Measurements from ENCODE around the gene PON3. TPM values are rescaled to one million over a fixed set of nuclear protein-coding genes. Genes with fewer than 3 reads are reported as not detected.

Gene PON3
- total and polyA plus RNA-seq, 2 of the 4 experiments (the other 2 are of a cell fraction), result not detected

DNA sequence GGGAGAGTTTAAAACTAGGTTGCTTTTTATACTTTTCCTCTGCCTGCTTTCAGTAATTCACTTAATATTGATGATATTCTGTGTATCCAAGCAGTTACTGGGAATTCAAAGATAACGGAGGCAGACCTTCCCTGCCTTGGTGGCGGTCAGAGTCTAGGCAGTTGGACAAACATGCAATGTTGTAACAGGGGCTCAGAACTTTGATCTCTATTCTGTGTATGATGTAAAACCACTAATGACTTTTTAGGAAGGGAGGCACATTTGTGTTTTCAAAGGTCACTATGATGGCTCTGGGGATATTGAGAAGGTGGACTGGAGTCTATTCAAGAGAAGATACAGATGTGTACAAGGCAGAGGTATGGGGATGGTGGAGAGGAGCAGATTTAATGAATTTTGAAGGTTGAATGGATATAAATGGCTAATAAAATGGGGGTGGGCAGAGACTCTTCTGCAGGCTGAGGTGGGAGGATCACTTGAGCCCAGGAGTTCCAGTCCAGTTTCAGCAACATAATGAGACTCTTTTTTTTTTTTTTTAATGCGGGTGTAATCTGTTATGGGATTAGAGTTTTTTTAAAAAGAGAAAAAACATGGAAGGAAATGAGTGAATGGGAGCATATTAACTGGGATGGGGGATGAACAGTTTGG lies 44.3 kb upstream of the PON3 start:
- H3K9me1 ChIP-seq (ENCODE audit: insufficient read depth, low read length), result peaks cover under 1% of the 10 kb centered on the region; the same call in 1 of the 2 replicates
- no peak overlapping the region for H2BK15ac ChIP-seq (ENCODE audit: low read depth, low read length)
- TF ChIP-seq MAZ (IDR thresholded peaks at IDR 0.05; ENCODE audit: borderline replicate concordance, low read depth, low read length), result no peak
- no peak for TF ChIP-seq CTCF (conservative IDR thresholded peaks at IDR 0.05; ENCODE audit: low read depth, low read length)
- no peak for TF ChIP-seq FOS (IDR thresholded peaks at IDR 0.05; ENCODE audit: low read depth, low read length)
- TF ChIP-seq MAFK (IDR thresholded peaks at IDR 0.05; ENCODE audit: low read depth, low read length), result no peak
- no peak for TF ChIP-seq BHLHE40 (IDR thresholded peaks at IDR 0.05; ENCODE audit: low read depth, low read length)
- no peak for TF ChIP-seq POLR2A (IDR thresholded peaks at IDR 0.05; ENCODE audit: low read depth, low read length)
- TF ChIP-seq MXI1 (IDR thresholded peaks at IDR 0.05; ENCODE audit: borderline replicate concordance, low read depth, low read length), result no peak
- TF ChIP-seq USF2 (IDR thresholded peaks at IDR 0.05; ENCODE audit: low read depth, low read length), result no peak
- no peak for TF ChIP-seq NFE2L2 (IDR thresholded peaks at IDR 0.05; ENCODE audit: low read depth, low read length)
- no peak for TF ChIP-seq RCOR1 (IDR thresholded peaks at IDR 0.05; ENCODE audit: insufficient replicate concordance, low read length)
- no peak for TF ChIP-seq SMC3 (IDR thresholded peaks at IDR 0.05; ENCODE audit: low read depth, low read length)
- no peak for TF ChIP-seq ELK1 (IDR thresholded peaks at IDR 0.05; ENCODE audit: borderline replicate concordance, low read depth, low read length)
- no peak for TF ChIP-seq RAD21 (IDR thresholded peaks at IDR 0.05; ENCODE audit: low read length)
- TF ChIP-seq CHD1 (IDR thresholded peaks at IDR 0.05; ENCODE audit: low read depth, low read length), result no peak
- TF ChIP-seq RFX5 (IDR thresholded peaks at IDR 0.05; ENCODE audit: low read depth, low read length), result no peak
- H2AK9ac ChIP-seq (replicated peaks; ENCODE audit: low read depth, low read length, poor library complexity), result no peak overlapping the region
- no peaks in the 10 kb centered on the region for H3K9me3 ChIP-seq (ENCODE audit: control insufficient read depth, insufficient read depth, low read length)
- H2BK5ac ChIP-seq (ENCODE audit: low read depth, low read length, poor library complexity, severe bottlenecking), result no peak overlapping the region
- H4K5ac ChIP-seq (ENCODE audit: low read depth, low read length), result no peak overlapping the region
- POLR2A ChIA-PET (ENCODE audit: unreplicated experiment), result no interaction called here
- H4K8ac ChIP-seq (ENCODE audit: low read depth in 2 of 2, low read length in 2 of 2), result no peak overlapping the region
- dilution Hi-C loops (cut with HindIII; ENCODE audit: low sequenced_read_pairs, unreplicated experiment), result no loop called here
- no peak overlapping the region for H3K14ac ChIP-seq (replicated peaks; ENCODE audit: low read depth, low read length)
- H3K4ac ChIP-seq (ENCODE audit: low read depth, low read length), result no peak overlapping the region
- in situ Hi-C loops (cut with MboI; ENCODE audit: low sequenced_read_pairs), result no loop called here
- H3K23ac ChIP-seq (ENCODE audit: low read depth, low read length), result no peak overlapping the region
- no peak overlapping the region for H3K18ac ChIP-seq (ENCODE audit: low read depth, low read length)
- no peaks in the 10 kb centered on the region for H4K20me1 ChIP-seq (ENCODE audit: insufficient read depth, low read length)
- no peak overlapping the region for H4K91ac ChIP-seq (ENCODE audit: insufficient read depth, low read depth, low read length)
- no peaks in the 10 kb centered on the region for H3K27me3 ChIP-seq (ENCODE audit: control insufficient read depth, insufficient read depth, low read length)
- H3K56ac ChIP-seq (ENCODE audit: extremely low read depth, insufficient read depth, low read length), result no peak overlapping the region
- no peak overlapping the region for H2AFZ ChIP-seq (replicated peaks; ENCODE audit: low read length, poor library complexity)
- WGBS, 2 experiments (ENCODE audit: extremely low coverage in 2 of 2, insufficient read length in 1 of 2), result 100% methylated on average over 1 of the region's 3 CpGs; no CpG with 5 or more reads in 1 of the 2 experiments
- no TSS peak for BruUV-seq (replicated peaks)
- peaks cover under 1% of the 10 kb centered on the region; the same call in 1 of the 2 replicates for H3K4me1 ChIP-seq (ENCODE audit: control insufficient read depth, insufficient read depth, low read length)
- ATAC-seq (ENCODE audit: low read depth) (no peak), DNase-seq (no peak)
- no peak overlapping the region for H2AK5ac ChIP-seq (ENCODE audit: low read depth, low read length)
- CTCF ChIA-PET, result no interaction called here
- no peak overlapping the region for H3K27ac ChIP-seq (ENCODE audit: insufficient read depth, low read length)
- H3K79me1 ChIP-seq (ENCODE audit: low read depth in 1 of 2, low read length in 2 of 2), result peaks cover under 1% of the 10 kb centered on the region in 2 experiments; a peak in 1 of 4 replicates
- no peaks in the 10 kb centered on the region for H3K36me3 ChIP-seq (ENCODE audit: control insufficient read depth, insufficient read depth, low read length)
- H3K4me3 ChIP-seq (ENCODE audit: insufficient read depth, low read depth, low read length), result no peak overlapping the region
- intact Hi-C loops (cut with micrococcal nuclease), result no loop called here
- H3K4me2 ChIP-seq (ENCODE audit: low read depth, low read length), result no peak overlapping the region
- H2BK20ac ChIP-seq (ENCODE audit: low read depth, low read length), result no peak overlapping the region
- no peak overlapping the region for H2BK120ac ChIP-seq (ENCODE audit: low read depth, low read length)
- H3K9ac ChIP-seq (ENCODE audit: low read depth, low read length), result no peak overlapping the region

All from IMR-90 (cell line).